Lung microvascular endothelial cell (primary cell): ENCODE results near the gene CYB561A3. TPM values are rescaled to one million over a fixed set of nuclear protein-coding genes. Genes with fewer than 3 reads are reported as not detected.

ENCODE experiments used
- DNase-seq, 2 donors: peaks; one replicate each; pipeline versions ENCODE4 v3.0.0 to v3.0.0-alpha.2; 2010; ENCODE audit warnings: low read depth in 2 of 2
- total RNA-seq: library from RNA; depleted of rRNA; stranded (reverse); fragments of >200 nt; gene quantifications from 2 replicates; pipeline ENCODE4 v1.2.1, GENCODE V29; 2014

Gene CYB561A3
- total RNA-seq, 1 donor from 2014 or later: 76.4 TPM

DNA sequence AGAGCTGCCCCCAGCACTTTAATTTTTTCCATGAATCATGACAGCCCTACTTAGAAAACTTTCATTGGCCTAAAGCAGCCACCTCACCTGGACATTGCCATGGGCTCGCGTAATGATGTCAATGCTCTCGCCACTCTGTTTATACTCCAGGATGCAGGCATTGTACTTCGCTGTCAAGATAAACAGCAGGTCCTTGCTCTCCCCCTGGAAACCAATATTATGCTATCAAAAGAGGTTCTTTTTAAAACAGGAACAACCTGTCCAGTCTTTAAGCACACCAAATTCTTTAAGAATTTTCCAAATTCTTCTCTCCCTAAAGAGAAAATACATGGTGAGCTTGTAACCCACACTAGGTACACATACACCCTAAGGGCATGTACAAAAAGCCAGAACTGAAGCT, 31.8 kb downstream of the CYB561A3 start:
- no peak for DNase-seq

DNA sequence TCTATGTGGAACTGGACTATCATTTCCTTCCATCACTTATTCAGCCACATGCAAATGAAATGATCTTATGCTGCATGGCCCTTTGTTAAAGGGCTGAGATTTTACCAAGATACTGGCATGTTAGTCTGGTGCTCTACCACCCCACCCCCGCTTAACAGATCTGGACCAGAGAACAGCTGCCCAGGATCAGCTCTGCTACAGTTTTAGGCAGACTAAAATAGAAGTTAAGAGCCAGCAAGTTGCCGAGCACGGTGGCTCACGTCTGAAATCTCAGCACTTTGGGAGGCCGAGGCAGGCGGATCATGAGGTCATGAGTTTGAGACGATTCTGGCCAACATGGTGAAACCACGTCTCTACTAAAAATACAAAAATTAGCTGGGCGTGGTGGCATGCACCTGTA, 33.3 kb downstream of the CYB561A3 start:
- no peak for DNase-seq

DNA sequence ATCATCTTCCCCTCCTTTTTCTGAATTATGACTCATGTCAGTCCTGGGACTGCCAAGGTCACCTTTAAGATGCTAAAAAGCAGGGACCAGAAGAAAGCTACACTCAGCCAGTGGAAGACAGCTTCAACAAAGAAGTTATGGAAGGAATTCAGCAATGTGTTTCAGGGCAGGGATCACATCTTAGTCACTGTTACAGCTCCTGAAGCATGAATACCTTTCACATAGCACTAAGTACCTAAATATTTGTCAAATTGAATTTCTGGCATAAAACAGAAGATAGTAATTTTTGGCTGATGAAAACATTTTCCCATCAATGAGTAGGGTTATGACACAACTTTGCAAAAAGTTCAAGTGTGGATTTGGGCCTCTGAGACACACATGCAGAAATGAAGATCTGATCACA, 34.0 kb downstream of the CYB561A3 start:
- DNase-seq: no peak

DNA sequence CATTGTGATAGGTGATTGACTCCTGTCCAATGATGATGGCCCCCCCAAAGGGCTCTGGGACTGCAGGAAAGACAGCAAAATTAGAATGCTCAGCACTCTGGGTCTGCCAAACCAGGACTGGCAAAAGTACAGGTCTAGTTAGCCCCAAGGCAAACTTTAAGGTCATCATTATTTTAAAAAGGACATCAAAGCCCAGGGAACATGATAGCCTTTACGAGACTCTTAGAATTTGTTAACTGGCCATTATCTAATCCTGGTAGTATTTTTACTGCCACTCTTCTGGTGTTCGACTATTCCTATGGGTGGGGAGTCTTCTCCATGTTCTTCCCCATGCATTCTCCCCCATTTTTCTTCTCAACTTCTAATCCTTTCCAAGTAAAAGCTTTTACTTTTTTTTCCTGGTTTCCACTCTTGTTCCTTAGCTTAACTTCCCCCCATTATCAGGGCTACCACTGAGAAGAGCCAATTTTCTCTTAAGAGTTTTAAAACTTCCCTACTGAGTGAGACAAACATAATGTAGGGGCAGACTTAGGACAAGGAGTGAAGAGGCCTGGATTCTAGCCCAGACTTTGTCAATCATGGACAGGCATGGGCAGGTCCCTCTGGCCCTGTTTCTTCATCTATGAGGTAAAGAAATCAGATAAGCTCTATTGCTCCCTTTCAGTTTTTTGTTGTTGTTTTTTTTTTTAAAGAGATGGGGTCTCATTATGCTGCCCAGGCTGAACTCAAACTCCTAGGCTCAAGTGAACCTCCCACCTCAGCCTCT, 35.9 kb downstream of the CYB561A3 start:
- DNase-seq: no peak

DNA sequence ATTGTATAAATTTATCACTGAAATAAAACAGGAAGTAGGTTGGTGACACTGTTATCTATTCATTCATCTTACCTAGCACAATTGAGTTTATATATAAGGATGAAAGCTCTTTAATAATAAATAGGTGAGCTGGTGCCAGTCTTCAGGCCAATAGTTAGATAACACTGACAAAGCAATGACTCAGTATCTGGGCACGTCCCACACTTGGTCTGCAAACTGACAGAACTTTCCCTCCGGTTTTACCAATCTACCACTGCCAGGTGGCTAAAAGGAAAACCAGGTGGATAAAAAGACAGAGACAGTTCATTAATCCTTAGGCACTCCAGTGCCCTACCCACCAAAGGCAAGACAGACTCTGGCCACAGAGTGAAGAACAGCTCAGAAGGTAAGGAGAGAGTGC, 46.4 kb downstream of the CYB561A3 start:
- no peak for DNase-seq

DNA sequence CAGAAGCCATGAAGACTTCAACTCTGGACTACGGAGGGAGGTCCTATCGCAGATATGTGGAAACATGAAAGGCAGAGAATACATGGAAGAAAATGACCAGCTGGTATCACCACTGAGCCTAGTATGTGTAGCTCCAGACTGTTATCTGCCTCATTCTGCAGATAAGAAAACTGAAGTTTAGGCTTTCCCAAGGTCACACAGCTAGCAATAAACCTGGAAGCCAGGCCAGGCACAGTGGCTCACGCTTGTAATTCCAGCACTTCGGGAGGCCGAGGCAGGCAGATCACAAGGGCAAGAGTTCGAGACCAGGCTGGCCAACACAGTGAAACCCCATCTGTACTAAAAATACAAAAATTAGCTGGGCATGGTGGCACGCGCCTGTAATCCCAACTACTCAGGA, 50.9 kb downstream of the CYB561A3 start:
- DNase-seq: no peak

DNA sequence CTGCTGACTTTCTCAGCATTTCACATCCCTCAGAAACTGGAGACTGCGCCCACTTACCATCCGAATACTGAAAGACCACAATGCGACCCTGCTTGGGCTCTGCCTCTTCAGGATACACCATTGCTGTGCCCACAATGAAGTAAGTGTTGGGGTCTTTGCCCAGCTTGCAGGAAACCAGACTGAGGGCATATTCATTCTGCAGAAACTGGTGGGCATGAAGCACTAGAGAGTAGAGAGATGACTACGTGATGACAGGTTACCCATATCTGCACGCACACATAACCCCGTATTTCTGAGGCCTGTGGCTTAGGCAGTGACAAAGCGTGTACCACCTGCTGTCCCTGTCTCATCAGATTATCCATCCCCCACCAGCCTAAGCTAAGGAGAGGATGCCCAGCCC, 51.9 kb downstream of the CYB561A3 start:
- no peak for DNase-seq

DNA sequence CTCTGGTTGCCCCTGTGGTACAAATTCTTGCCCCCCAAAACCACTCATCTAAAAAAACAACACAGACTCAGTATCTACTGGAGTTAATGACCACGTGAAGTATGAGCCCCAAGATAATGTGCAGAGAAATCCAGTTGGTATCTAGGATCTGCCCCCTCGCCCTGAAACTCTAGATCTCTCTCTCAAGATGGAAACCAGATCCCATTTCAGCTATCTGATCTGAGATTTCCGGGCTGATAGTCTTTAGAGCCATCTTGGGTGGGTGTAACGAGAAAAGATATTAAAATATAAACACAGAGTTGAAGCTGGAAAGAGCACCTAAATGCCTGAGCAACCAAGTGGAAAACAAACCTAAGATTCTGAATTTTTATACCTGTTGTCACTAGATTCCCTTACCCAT, 52.5 kb downstream of the CYB561A3 start:
- no peak for DNase-seq

DNA sequence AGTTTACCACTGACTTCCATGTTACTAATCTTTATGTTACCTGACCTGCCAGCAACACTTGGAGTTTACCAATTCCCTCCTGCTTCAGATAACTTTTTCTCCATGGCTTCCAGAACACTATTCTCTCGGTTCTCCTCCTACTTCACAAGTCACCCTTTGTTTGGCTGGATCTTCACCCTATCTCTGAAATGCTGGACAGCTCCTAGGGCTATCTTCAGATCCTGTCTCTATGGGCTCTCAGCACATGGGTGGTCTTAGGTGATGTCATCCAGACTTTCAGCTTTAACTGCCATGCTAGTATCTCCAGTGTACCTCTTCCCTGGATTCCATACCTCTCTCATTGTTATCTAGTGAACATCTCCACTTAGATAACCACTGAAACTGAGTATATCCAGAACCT, 54.3 kb downstream of the CYB561A3 start:
- no peak for DNase-seq

DNA sequence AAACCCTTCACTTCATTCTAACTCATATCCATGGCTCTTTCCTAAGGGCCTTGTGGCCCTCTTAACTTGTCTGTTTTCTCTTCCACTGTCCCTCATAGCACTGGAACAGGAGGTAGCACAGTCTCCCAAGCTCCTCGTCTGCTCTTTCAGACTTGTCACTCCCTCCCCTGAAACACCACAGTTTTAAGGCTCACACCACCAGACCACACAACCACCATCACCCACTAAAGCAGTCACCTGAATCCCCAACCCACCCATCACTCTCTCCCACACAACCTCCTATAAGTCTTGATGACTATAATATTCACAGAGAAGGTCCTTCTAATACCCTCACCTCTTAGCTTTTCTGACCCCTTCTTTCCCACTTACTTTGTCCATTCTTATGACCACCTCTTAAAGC, 55.5 kb downstream of the CYB561A3 start:
- DNase-seq: no peak

DNA sequence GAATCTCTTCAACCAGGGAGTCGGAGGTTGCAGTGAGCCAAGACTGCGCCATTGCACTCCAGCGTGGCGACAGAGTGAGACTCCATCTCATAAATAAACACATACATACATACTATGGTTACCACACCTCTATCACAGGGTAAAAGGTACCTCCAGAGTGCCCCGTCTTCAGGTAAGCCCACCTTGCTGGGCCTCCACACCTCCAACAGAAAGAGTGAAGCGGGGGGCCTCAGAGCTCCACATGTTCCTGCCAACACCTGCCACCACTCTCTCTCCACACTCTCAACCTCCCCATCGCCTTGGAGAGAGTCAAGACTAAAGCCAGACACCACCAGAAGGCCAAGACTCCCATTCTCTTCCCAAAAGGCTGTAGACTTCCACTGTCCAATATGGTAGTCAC, 56.3 kb downstream of the CYB561A3 start:
- no peak for DNase-seq

DNA sequence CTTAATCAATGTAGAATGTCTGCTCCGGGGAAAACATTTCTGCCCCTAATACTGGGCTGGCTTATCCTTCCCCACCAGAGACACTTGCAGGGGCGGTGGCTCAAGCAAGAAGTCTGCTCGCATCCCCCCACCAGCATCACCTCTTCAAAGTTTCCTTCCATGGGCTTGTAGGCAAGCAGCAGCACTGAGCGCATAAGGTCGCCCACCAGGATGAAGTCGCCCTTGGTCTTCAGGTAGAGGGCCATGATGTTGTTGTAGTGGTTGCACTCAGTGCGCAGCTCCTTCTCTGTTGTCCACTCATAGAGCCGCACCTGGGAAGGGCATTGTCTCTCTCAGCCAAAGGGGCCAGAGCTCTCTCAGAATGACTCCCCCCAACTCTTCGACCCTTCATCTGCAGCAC, 58.0 kb downstream of the CYB561A3 start:
- no peak for DNase-seq

DNA sequence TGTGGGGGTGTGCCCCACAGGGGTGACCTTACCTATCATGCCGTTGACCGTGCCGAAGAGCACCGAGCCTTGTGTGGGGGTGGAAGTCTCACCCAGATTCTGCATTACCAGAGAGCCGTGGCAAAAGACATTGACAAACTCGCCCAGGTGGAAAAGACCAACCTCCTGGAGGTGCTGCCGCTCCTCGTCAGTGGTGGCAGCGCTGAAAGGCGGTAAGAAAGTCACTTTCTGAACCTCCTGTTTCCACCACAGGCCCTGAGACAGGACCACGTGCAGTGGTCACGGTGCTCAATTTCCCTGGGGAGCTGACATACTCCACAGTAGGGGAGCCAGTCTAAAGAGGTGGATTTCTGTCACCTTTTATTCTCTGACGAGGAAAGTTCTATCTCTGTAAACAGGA, 59.1 kb downstream of the CYB561A3 start:
- DNase-seq: no peak

Other genes with a start within 250 kb of the CYB561A3 start
- 4.4 and 6.2 TPM in 2 replicates for gene VPS37C, start 200.5 kb downstream of the CYB561A3 start, total RNA-seq
- gene PGA3, start 158.4 kb downstream of the CYB561A3 start, total RNA-seq: not detected in 2 replicates
- gene PGA4, start 139.5 kb downstream of the CYB561A3 start, total RNA-seq: not detected in 2 replicates
- not detected in 2 replicates for gene PGA5, start 120.7 kb downstream of the CYB561A3 start, total RNA-seq
- gene VWCE, start 66.6 kb downstream of the CYB561A3 start, total RNA-seq: 0.60 and 2.2 TPM in 2 replicates
- 234 and 238 TPM in 2 replicates for gene DDB1, start 28.8 kb downstream of the CYB561A3 start, total RNA-seq
- 10.0 and 14.5 TPM in 2 replicates for gene TKFC, start 28.7 kb downstream of the CYB561A3 start, total RNA-seq
- gene TMEM138, start 492 bp upstream of the CYB561A3 start, total RNA-seq: 8.5 and 16.5 TPM in 2 replicates
- gene TMEM216, start 30.7 kb upstream of the CYB561A3 start, total RNA-seq: 7.6 and 11.9 TPM in 2 replicates
- gene CPSF7, start 68.1 kb upstream of the CYB561A3 start, total RNA-seq: 8.7 and 10.3 TPM in 2 replicates
- gene SDHAF2, start 68.2 kb upstream of the CYB561A3 start, total RNA-seq: 38.1 and 68.8 TPM in 2 replicates
- not detected in 2 replicates for gene LRRC10B, start 146.9 kb upstream of the CYB561A3 start, total RNA-seq
- gene SYT7, start 219.2 kb upstream of the CYB561A3 start, total RNA-seq: 0.20 and 0.22 TPM in 2 replicates